GM19468 (cell line): ENCODE data around the gene KIF24.
"Not testable (repeated sequence)": the region's sequence is repeated elsewhere in the genome, so short reads cannot be mapped to it uniquely, and the experiment has no call there.

Experiments used
- ATAC-seq: cut with Tn5 transposase; IDR thresholded peaks from one replicate; pipeline ENCODE4 v1.9.1; 2021; ENCODE audit warnings: mild to moderate bottlenecking, moderate library complexity, moderate number of reproducible peaks; ENCODE audit not compliant: unreplicated experiment; ENCODE audit errors: extremely low read depth

The KIF24 gene

DNA sequence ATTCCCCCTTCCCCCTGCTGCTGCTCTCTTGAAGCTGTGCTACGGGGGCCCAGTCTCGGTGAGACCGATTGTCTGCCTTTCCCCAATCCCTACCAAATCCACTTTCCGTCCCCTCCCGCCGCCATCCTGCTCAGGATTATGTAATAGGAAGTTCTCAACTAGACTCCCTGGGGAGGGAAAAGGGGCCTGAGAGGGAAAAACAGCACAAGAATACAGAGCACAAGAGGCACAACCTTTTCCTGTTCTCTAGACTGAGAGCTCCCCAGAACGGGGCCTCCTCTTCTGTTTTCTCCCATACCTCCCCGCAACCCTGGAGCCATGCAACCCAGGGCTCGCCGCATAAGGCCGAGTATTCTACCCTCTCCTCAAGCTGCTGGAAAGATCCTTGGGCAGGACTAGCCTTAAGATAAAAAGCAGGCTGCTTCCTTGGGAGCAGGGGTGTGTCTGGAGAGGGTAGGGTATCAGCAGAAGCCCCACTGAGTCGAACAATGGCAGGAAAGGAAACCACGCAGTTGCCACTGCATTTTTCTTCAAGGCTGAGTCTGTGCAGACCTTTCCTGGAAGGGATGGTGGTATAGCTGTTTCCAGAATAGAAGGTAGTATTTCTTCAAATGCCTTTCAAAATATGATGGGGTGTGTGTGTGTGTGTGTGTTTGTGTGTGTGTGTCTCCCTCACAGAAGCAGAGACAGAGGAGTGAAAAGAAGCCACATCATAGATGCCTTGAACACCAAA, 34.7 kb upstream of the KIF24 start:
- no peak for ATAC-seq

DNA sequence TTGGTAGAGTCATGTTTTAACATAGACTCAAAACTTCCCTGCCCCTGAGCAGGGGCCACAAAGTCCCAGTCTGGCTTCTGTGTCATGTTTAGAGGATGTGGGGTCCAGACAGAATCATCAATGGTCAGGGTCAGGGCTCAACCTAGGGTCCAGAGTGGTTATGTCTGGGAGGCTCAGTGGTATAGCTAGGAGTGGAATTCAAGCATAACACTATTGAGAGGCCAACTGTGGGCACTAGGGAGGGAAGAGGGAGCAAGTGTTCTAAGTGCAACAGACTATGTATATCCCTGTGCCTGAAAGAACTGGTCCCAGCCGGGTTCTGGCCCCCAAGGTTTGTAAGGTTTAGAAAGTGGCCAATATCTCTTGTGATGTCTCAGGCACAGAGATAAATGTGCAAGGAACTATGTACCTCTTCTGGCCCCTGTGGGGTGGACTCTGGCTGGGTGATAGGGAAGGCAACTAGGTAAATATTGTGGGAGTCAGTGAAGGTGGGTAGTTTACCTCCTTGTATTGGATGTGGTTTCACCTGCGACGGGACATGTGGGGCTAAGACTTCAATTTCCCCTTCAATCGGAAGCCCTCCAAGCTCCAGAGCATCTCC, 33.6 kb upstream of the KIF24 start:
- ATAC-seq = no peak

DNA sequence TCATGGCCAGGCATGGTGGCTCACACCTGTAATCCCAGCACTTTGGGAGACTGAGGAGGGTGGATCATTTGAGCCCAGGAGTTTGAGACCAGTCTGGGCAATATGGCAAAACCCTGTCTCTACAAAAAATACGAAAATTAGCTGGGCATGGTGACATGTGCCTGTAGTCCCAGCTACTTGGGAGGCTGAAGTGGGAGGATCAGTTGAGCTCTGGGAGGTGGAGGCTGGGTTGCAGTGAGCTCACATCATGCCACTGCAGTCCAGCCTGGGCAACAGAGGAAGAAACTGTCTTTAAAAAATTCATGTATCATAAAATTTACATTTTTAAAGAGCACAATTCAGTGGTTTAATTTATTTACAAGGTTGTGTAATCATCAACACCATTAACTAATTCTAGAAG, 23.9 kb upstream of the KIF24 start:
- not testable (repeated sequence) for ATAC-seq

DNA sequence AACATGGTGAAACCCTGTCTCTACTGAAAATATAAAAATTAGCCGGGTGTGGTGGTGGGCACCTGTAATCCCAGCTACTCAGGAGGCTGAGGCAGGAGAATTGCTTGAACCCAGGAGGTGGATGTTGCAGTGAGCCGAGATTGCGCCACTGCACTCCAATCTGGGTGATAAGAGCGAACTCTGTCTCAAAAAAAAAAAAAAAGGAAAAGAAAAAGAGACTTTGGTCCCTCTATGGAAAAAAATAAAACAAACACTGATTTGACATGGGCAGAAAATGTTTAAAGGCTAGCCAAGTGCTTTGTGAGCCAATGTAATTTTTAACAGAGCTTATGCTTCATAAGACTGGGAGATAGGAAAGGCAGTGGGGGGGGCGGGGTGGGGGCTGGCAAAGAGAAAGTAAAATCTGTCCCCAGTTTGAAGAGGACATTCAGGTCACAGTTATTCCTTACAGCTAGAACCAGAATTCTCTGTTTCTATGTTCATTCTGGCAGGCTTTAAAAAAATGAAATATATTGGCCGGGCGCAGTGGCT, 23.1 kb upstream of the KIF24 start:
- ATAC-seq = not testable (repeated sequence)

DNA sequence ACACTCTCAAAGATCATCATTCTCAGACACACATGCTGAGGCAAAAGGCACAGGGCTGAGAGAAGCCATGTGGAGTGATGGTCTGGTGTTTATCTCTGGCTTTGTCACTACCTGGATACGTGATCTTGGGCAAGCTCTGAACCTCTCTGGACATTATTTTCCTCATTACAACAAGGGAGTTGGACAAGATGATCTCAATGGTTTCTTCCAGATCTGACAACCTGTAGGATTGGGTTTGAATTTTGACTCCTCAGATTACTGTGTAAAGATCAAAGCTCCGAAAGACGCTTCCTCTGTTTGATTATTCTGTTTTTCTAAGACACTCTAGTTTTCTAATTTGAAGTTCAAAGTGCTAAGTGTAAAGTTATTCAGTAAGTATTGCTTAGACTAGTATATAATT, 20.3 kb upstream of the KIF24 start:
- no peak for ATAC-seq

DNA sequence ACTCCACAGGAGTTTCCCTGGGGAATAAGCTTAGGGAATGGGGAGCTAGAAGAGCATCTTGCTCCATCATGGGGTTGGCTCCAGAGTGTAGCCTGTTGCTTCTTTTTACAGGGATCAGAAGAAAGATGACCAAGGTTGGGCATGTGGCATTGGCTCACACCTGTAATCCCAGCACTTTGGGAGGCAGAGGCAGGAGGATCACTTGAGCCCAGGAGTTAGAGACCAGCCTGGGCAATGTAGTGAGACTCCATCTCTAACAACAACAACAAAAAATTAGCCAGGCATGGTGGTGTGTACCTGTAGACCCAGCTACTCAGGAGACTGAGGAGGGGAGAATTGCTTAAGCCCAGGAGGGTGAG, 18.7 kb upstream of the KIF24 start:
- ATAC-seq = no peak

DNA sequence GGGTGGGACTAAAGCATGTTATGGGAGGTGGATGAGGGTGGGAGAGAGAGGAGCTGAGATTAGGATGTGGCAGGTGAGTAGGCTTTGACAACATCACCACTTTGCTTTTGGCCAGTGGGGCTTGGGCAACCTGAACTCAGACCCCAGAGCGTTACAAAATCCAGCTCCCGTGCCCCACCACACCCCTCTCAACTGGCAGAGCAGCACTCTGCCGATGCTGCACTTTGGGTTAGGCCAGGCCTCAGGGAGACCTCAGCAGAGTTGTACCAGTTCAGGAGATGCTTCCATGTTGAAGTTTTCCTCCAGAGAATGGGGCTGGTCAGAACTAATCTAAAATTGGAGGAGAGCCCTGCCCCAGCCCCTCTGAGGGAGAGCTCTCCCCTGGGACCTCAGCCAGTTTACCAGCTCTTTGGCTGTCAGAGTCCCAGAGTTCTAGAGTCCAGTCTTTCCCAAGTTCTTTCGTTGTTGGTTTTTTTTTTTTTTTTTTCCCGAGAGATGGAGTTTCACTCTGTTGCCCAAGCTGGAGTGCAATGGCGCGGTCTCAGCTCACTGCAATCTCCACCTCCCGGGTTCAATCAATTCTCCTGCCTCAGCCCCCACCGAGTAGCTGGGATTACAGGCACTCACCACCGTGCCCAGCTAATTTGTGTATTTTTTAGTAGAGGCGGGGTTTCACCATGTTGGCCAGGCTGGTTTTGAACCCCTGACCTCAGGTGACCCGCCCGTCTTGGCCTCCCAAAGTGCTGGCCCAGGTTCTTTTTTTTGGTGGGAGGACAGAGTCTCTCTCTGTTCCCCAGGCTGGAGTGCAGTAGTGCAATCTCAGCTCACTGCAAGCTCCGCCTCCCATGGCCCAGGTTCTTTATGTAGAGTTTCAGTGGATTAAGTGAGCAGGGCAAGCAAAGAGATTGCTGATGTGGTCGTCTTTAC, 18.1 kb upstream of the KIF24 start:
- no peak for ATAC-seq

DNA sequence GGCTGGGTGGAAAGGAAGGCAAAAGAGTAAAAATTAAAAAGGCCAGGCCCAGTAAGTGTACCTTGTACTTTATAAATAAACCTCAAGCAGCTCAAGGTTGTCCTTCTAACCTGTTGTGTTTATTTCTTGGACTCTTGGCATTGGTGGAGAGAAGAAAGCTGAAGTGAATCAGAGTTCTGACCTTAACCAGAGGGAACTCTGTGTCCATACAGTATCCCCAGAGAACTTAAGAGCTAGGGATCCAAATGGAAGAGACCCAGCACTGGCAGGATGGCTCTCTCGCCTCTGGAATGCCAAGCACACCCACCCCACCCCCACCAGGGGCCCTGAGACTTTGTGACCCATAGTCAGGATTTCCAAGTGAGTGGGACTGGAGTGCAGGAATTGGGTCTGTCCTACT, 14.5 kb upstream of the KIF24 start:
- no peak for ATAC-seq

DNA sequence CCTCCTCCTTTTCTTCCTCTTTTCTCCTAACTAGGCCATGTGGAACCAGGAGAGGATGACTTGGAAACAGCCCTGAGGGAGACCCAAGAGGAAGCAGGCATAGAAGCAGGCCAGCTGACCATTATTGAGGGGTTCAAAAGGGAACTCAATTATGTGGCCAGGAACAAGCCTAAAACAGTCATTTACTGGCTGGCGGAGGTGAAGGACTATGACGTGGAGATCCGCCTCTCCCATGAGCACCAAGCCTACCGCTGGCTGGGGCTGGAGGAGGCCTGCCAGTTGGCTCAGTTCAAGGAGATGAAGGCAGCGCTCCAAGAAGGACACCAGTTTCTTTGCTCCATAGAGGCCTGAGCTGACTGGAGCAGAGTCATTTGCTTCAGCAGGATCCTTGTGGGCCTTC, 14.0 kb upstream of the KIF24 start:
- ATAC-seq = no peak

DNA sequence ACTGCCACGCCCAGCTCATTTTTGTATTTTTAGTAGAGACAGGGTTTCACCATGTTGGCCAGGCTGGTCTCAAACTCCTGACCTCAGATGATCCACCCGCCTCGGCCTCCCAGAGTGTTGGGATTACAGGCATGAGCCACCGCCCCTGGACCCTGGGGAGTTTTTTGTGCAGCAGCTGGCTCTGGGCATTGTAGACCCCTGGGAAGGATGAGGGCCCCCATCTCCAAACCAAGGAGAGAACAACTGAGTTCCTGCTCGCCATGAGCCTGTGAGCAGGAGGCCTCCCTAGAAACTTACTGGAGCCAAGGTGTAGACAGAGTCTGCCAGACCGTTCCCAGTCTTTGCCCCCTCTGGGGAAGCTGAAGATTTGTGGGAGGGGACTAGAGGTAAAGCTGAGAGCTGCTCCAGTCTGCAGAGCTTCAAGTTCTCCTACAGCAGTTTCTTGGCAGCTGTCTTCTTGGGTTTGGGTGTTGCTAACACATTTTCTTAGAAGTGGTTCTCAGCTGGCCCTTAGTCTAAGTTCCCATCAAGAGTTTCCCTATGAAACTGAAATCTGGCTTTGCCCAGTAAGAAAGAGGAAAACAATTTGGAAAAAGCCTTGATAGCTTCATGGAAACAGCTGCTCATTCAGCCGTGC, 12.7 kb upstream of the KIF24 start:
- ATAC-seq = no peak

DNA sequence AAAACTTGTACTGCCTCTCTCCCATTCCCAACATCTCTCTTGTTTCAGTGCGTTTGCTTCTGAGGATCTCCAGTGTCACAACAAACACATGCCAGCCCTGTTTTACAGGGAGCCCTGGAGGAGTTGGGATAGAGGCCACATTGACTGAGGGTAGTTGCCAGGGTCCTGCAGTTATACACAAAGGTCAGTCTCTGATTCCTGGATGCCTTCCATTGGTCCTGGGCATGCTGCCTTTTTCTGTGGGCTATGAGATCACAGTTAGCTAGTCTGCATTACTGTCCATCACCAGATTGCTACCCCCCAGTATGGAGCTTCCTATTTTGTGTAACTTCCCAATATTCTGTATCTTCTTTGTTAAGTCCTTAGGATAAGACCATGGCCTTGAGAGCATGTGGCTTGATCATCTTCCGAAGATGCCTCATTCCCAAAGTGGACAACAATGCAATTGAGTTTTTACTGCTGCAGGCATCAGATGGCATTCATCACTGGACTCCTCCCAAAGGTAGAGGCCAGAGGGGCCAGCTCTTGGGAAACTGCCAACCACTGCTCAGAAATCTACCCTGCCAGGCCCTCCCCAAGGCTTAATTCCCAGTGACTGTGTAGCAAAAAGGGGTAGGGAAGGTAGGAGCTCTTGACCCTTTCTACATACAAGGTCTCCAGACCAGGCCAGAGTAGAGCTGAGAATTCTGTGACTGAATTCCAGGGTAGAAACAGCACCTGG, 9.8 kb upstream of the KIF24 start:
- no peak for ATAC-seq

DNA sequence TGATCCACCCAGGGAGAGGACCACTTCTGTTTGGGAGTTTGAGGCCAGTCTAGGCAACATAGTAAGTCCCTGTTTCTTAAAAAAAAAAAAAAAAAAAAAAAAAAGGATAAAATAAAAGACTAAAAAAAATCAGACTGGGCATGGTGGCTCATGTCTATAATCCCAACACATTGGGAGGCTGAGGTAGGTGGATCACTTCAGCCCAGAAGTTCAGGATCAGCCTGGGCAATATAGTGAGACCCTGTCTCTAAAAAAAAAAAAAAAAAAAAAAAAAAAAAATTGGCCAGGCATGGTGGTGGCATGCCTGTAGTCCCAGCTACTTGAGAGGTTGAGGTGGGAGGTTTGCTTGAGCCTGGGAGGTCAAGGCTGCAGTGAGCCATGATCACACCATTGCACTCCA, 9.0 kb upstream of the KIF24 start:
- not testable (repeated sequence) for ATAC-seq

DNA sequence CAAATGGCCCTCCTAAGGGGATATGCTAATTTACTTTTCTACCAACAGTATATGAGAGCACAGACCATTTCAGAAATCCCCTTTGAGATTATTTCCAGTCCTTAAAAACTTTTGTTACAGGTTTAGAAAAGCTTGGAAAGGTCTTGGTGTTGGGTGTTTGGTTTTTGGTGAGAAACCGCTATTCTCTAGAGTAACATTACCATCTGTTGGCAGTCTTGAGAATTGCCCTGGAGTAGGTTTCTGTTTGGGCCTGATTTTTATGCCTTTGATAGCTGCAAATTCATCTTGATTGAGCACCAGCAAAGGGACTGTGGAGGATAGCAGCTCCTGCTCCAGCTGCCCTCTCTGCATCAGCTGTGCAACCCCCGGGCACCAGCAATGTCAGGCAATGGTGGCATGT, 8.3 kb upstream of the KIF24 start:
- ATAC-seq = no peak

DNA sequence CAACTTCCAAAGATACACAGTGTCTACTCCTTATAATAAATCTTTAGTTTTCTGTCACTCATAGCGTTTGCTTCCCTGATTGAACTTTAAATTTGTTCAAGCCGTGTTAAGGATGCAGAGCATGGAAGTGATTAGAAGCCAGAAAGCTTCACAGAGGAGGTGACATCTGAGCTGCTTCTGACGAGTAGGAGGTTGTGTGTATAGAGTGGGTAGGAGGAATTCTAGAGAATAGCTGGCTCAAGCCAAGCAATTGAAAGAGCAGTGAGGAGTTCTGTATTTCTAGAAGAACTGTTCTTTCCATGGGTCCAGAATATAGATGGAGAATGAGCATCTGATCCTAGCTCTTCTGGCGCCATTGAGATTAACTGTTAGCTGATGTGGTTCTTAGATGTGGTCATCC, 6.3 kb upstream of the KIF24 start:
- no peak for ATAC-seq

DNA sequence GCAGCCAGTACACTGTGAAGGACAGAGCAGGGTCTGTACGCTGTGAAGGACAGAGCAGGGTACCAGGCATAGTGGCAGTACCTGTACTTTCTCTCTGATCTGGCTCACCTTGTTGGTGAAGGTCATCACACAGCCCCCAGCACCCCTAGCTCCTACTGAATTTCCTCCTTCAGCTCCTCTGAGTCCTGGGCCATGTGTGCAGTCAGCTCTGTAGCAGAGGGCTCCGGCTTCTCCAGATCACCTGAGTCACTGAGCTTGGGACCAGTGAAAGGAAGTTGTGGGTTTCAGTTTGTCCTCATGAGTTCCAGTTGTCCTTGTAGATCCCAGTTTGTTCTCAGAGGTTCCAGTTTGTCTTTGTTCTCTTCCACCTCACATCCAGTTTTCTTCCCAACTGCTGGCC, 5.8 kb upstream of the KIF24 start:
- ATAC-seq = no peak

DNA sequence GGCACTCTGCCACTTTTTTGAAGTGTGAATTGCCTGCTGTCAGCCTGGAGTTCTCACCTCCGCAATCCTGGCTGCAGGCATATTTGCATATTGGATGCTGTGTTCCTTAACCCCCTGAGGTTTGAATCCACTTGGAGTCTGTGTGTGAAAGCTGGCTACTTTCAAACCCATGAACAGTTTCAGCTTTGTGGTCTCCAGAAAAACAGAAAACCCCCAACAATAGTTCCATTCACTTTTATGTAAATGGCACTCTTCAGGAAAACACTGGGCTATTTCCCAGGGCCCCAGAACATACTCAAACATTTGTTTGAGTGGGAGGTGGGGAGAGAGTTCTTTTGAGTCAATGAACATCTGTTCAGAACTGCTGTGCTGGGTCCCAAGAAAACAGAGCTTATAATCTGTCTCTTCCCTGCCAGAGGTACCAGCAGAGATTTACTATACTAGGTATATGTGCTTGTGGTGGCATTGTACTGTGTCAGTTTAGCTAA, 5.3 kb upstream of the KIF24 start:
- no peak for ATAC-seq

DNA sequence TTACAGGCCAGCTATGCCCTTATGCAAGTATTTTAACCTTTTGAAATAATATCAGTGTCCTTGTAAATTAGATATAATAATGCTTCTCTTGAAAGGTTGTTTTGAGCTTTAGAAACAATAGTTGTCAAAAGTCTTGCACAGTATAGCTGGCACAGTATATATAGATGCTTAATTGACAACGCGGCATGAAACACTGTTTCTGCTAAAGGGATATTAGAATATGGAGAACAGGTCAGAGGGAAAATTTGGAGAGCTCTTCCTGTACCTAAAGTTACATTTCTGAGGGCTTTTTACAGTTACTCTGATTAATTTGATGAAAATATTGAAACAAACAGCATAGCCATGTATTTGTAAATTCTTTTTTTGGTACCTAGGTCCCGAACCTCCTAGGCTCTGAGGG, 4.8 kb upstream of the KIF24 start:
- no peak for ATAC-seq

DNA sequence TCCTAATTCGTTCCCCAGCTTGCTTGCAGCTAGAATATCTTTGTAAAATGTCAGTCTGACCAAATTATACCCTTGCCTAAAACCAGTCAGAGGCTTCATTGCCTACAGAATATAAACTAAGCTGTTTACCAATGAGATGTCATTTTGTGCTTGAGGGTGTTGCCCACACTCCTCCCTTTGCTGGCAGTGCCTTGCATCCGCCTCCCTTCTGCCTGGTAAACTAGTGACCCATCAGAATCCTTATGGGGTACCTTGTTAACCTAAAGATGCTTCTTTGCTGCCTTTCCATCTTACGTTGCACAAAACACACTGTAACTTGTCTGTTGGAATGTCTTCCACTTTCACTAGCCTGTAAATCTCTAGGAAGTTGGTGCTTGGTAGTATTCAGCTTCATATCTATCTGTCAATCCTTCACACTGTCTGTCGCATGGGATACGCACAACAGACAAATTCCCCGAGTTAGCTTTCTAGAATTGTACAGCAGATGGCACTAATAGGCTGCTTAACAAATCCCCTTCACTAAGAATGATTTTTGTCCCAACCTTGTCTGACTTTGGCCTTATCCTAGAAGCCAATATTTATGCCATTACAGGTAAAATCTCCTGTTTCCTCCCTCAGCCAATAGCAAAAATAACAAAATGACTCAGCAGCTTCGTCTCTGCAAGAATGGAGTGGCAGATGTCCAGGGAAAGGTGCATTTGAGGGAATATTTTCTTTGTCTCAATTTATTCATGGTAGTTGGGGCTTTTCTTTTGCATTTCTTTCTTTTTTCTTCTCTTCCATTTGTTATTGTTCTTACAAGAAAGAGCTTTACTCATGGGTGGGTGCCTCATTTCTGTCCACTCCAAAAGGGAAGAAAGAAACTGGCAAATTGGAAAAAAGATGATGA, 3.3 kb upstream of the KIF24 start:
- ATAC-seq = no peak

DNA sequence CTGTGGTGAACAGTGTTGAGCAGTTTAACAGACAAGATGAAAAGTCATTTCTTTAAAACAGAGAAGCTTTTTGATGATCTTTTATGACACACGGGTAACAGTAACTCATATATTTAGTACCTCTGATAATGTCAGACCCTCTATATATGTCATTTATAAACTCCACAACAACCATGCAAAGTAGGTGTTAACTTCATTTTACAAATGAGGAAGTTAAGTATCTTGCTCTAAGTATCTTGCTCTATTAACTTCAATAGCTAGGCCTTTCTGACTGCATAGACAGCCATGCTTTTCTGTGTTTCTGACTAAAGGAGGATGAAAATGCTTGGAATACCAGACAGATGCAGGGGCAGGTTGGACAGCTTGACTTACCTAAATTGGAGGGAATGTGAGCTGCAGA, 2.1 kb upstream of the KIF24 start:
- no peak for ATAC-seq
